HG03097 (cell line): Measurements from ENCODE around the gene TENM3.

ENCODE experiments used
- ATAC-seq: cut with Tn5 transposase; IDR thresholded peaks from one replicate; pipeline ENCODE4 v1.9.1; 2021; ENCODE audit not compliant: unreplicated experiment, low FRiP score

Gene TENM3

GRCh38 chr4:182700362-182701160, 457.4 kb downstream of the TENM3 start:
- no peak for ATAC-seq

- no peak for ATAC-seq
Measured at GRCh38 chr4:182704077-182704476, 460.9 kb downstream of the TENM3 start.

GRCh38 chr4:182704948-182705347, 461.7 kb downstream of the TENM3 start:
- no peak for ATAC-seq

- no peak for ATAC-seq
Measured at GRCh38 chr4:182705389-182705788, 462.2 kb downstream of the TENM3 start.

GRCh38 chr4:182711211-182711610, 468.0 kb downstream of the TENM3 start:
- no peak for ATAC-seq

- no peak for ATAC-seq
Measured at GRCh38 chr4:182715548-182715947, 472.3 kb downstream of the TENM3 start.

GRCh38 chr4:182716192-182716591, 473.0 kb downstream of the TENM3 start:
- no peak for ATAC-seq

- ATAC-seq, result no peak
Measured at GRCh38 chr4:182717788-182718583, 474.8 kb downstream of the TENM3 start.

- ATAC-seq, result no peak
Measured at GRCh38 chr4:182724414-182724813, 481.2 kb downstream of the TENM3 start.

- no peak for ATAC-seq
Measured at GRCh38 chr4:182729516-182729915, 486.3 kb downstream of the TENM3 start.

GRCh38 chr4:182730791-182731190, 487.6 kb downstream of the TENM3 start:
- ATAC-seq, result no peak

- no peak for ATAC-seq
Measured at GRCh38 chr4:182736207-182736606, 493.0 kb downstream of the TENM3 start.

GRCh38 chr4:182738283-182739047, 495.3 kb downstream of the TENM3 start:
- no peak for ATAC-seq

- ATAC-seq, result no peak
Measured at GRCh38 chr4:182740256-182740655, 497.1 kb downstream of the TENM3 start.

- ATAC-seq, result no peak
Measured at GRCh38 chr4:182741054-182741453, 497.9 kb downstream of the TENM3 start.

- no peak for ATAC-seq
Measured at GRCh38 chr4:182741914-182742313, 498.7 kb downstream of the TENM3 start.

- ATAC-seq, result no peak
Measured at GRCh38 chr4:182743815-182744214, 500.6 kb downstream of the TENM3 start.

GRCh38 chr4:182745237-182745636, 502.0 kb downstream of the TENM3 start:
- no peak for ATAC-seq

- ATAC-seq, result no peak
Measured at GRCh38 chr4:182746876-182747275, 503.7 kb downstream of the TENM3 start.

GRCh38 chr4:182748283-182748682, 505.1 kb downstream of the TENM3 start:
- no peak for ATAC-seq

- no peak for ATAC-seq
Measured at GRCh38 chr4:182748949-182749348, 505.7 kb downstream of the TENM3 start.
